GM18511 (cell line): ENCODE data around the gene TNFAIP1.
A peak's percentile ranks its signal among the peaks of the same experiment; 100 is the strongest.

ENCODE experiments used
- ATAC-seq: cut with Tn5 transposase; IDR thresholded peaks from one replicate; pipeline ENCODE4 v1.9.1; 2021; ENCODE audit warnings: mild to moderate bottlenecking, moderate library complexity; ENCODE audit not compliant: unreplicated experiment

Gene TNFAIP1

GRCh38 chr17:28370035-28370743 is 34.6 kb downstream of the TNFAIP1 start, which contains the start of gene VTN:
Gene VTN, minus strand, starts transcription at chr17:28370307. Its CDS starts 104 bp downstream, at chr17:28370203.
- no peak for ATAC-seq

GRCh38 chr17:28370744-28371103 is 35.2 kb downstream of the TNFAIP1 start:
- no peak for ATAC-seq

GRCh38 chr17:28371245-28372202 is 36.0 kb downstream of the TNFAIP1 start, which contains the start of gene SARM1:
Gene SARM1, plus strand, starts transcription at chr17:28371694. Its CDS starts 339 bp downstream, at chr17:28372033.
- ATAC-seq, result peak; percentile 91

GRCh38 chr17:28372203-28372944 is 36.8 kb downstream of the TNFAIP1 start:
- ATAC-seq, result peak; percentile 12

GRCh38 chr17:28372945-28373274 is 37.3 kb downstream of the TNFAIP1 start:
- no peak for ATAC-seq

GRCh38 chr17:28379814-28380801 is 44.5 kb downstream of the TNFAIP1 start:
- no peak for ATAC-seq

- no peak for ATAC-seq
Observed at GRCh38 chr17:28381141-28381825, 45.7 kb downstream of the TNFAIP1 start.

GRCh38 chr17:28384281-28385036 is 48.9 kb downstream of the TNFAIP1 start:
- peak; percentile 78 for ATAC-seq

- peak; percentile 41 for ATAC-seq
Observed at GRCh38 chr17:28385037-28385400, 49.5 kb downstream of the TNFAIP1 start.

GRCh38 chr17:28385406-28385805 is 49.8 kb downstream of the TNFAIP1 start:
- ATAC-seq, result peak; percentile 17

GRCh38 chr17:28386391-28386790 is 50.8 kb downstream of the TNFAIP1 start:
- no peak for ATAC-seq

GRCh38 chr17:28388106-28388505 is 52.5 kb downstream of the TNFAIP1 start:
- ATAC-seq, result no peak

GRCh38 chr17:28390141-28390540 is 54.6 kb downstream of the TNFAIP1 start:
- no peak for ATAC-seq

- ATAC-seq, result no peak
Observed at GRCh38 chr17:28390563-28390962, 55.0 kb downstream of the TNFAIP1 start.

- no peak for ATAC-seq
Observed at GRCh38 chr17:28390984-28391383, 55.4 kb downstream of the TNFAIP1 start.

- no peak for ATAC-seq
Observed at GRCh38 chr17:28391401-28391800, 55.8 kb downstream of the TNFAIP1 start.

- no peak for ATAC-seq
Observed at GRCh38 chr17:28392491-28392890, 56.9 kb downstream of the TNFAIP1 start.

- ATAC-seq, result no peak
Observed at GRCh38 chr17:28394337-28395116, 59.0 kb downstream of the TNFAIP1 start.
